Measurements from ENCODE around the gene GLIS1.

GLIS1 gene

DNA sequence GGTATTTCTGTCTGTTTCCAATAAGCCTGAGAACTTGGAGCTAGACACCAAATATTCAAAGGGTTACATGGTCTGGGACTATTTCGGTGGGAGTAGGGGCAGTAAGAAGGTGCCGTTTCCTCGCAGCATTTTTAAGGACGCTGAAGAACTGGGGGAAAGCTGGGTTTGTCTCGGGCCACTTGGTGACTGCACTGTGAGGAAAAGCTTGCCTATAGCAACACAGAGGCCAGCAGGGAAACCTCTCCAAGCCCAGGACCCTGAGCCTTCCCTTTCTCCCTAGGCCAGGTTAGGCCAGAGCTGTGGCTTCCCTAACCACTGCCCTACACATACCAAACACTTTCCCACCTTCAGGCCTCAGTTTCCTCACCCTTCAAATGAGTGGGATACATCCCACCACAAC, 3.3 kb downstream of the GLIS1 start:
- no peak for DNase-seq

DNA sequence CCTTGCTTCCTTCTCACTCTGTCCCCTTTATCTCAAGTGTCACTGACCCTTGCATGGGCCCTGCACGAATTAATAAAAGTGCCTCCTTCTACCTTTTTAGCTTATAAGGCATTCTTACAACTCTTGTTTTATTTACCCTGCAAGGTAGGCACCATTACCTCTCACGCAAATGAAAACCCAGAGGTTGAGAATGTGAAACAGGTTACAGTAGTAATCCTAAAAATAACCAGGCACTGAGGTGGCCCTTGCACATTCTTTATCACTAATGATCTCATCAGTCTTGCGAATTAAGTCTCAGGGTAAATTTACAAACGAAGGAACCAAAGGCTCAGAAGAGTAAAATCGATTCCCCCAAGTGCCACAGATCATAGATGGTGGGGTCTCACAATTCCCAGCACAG, 3.7 kb downstream of the GLIS1 start:
- no peak for DNase-seq

DNA sequence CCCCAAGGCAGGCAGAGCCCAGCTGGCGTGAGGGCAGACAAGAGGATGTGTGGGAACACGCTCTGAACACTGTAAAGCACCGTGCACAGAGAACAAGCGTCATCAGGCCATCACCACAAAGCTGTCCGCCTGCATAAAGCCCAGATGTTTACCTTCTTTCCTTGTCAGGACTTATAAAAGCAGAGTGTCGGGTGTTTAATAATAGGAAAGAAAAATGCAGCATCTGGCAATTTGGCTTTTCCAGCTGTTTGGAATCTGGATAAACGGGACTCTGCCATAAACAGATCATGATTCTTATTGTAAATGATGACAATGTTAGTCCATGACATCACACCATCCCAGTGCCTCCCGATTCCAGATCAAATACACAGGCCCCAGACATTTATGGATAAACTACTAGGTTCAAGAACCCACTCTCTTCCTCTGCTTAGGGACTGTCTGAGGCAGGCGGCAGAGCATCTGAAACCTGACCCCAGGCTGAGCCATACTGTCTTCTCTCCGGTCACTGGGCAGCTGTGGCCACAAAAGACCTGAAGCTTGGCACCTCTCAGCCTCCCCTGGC, 4.2 kb downstream of the GLIS1 start:
- DNase-seq, result no peak

DNA sequence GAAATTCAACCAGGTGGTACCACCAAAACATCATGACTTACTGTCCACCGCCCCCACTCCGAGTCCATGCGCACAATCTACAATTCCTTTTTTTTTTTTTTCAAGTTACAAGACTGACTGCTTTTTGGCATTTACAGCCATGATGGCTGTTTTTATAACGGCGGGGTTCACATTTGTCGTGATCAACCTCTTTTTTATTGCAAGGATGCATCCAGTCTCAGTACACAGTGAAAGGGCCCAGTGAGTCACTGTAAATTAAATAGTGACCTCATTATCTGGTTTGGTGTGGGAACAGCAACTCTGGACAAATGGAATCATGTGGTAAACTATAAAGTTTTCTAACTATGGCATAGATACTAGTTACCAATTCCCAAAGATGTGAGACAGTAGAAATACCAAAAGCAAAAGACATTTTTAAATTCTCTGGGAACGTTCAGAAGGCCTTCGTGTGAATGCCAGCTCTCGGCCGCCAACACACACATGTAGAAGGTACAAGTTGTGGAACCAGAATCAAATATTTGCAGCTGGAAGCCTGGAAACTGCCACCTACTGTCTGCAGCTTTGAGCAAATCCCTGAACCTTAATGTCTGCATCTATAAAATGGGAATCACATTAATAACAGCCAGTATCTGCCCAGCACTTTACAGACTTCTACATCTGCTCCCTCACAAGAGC, 4.9 kb downstream of the GLIS1 start:
- DNase-seq, result no peak

DNA sequence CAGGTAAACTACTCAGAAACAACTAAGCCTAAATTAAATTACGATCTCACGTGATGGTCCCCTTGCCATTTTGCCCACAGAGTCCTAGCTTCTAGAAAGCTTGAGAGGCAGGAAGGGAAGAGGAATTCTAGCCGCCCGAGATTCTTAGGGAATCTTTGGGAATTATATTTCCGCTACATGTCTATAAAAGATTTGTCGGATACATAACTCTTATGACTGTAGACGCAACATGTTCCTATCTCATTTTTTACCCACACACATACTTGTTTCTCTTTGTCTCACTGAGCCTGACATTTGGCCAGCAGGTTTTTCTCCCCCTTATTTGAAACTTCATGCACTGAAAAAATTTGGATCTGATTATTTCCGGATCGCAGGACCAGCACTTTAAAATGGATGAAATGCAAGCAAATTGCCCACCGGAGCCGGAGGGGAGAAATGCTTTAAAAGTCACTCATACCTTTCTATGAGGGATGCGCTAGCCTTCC, 5.5 kb downstream of the GLIS1 start:
- no peak for DNase-seq

DNA sequence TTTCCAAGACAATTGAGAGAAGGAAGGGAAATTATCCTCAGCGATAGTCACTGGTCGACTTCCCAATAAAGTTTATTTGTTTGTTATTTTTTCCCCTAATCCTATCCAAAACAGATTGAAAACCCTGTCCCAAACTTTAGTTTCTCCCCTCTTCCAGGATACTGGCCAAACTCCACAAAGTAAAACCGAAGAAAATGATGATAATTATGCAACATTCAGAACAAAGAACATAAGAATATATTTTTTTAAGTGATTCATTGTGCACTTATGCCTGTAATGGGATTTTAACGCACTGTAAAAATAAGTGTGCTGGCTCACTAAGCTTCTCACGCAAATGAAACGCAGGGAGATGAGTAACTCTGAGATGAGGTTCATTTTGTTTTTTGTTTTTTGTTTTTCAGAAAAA, 6.0 kb downstream of the GLIS1 start:
- DNase-seq, result no peak

DNA sequence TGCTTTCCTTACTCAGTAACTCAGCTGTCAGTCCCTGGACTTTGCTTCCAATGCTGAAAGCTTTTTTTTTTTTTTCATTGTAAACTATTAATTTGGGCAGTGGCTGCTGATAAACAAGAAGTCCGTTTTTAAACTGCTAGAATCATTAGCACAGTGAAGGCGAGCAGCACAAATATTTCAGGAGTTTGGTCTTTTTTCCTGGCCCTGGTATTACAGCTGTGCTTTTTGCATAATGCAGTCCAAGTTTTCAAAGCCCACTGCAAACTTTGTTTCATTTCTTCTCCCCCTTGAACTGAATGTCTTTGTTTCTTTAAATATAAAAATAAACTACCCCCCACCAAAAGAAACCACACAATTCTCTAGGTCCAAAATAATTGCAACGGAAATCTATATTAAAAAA, 6.6 kb downstream of the GLIS1 start:
- DNase-seq, result no peak

DNA sequence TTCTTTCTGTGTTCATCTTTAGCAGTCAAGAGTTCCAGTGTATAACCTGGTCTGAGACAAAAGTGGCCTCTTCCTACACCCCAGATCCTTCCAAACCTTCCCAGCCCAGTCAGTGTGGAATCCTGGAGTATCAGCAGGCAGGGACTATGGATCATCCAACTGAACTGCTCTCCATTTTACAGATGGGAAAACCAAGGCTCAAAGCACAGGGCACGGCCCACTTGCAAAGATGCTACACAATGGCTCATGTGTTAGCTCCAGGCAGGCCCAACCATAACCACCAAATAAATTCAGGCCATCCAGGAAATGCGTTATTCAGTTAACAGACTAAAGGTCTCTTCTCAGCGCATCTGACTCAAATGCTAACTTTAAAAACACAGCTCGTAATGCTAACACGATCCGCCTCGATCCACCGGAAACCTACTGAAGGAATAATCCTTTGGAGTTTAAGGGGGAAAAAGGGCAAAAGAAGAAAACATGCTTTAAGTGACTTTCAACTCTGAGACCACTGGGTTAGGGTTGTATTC, 7.1 kb downstream of the GLIS1 start:
- DNase-seq, result no peak

DNA sequence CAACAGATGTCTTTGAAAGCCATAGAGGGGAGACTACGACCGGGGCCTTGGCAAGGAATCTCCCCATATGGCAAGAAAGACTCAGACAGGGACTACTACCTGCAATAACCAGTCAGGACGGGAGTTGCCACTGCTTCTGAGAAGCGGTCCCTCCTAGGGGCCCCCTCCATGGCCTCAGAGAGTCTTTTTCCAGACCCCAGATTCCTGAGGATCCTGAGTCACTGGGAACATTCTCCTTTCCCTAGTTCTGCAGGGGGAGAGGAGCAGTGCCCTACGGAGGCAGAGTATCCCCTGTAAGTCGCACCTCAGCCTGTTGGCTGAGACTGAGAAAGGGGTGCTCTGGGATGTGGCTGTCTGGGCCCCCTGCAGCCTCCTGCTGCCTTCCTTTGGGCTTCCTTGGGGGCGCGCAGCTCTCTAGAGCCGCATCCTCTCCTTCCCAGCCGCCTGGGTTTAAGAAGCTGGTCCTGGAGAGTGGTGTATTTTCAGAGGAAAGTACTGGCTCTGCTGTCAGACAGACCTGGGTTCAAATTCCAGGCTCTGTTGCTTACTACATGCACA, 7.8 kb downstream of the GLIS1 start:
- DNase-seq, result no peak

DNA sequence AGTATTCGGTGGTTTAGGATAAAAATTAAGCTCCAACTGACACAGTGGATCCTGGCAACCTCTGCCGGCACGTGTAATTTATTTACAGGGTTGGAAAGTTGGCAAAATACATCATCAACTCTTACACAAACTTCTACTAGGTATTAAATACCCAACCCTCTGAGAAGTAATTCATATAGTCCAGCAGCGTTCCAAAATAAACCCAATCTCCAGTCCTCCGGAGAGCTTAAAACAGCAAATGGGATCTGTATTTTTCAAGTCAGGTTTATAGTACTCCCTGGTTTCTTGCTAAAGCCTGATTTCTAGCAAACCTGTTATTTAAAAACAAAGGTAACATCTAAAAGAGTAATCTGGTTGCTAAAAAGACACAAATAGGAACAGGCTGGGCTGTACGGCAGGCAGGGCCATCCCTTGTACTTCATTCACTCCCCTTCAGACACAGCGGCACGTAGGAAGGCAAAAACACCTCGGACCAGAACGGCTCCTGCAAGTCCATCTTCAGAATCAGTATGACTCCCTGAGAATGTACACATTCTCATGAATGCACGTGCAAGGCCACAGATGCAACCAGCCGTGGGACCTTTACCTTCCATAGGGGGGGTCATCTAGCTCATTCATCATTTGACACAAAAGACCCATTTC, 8.6 kb downstream of the GLIS1 start:
- DNase-seq, result no peak

DNA sequence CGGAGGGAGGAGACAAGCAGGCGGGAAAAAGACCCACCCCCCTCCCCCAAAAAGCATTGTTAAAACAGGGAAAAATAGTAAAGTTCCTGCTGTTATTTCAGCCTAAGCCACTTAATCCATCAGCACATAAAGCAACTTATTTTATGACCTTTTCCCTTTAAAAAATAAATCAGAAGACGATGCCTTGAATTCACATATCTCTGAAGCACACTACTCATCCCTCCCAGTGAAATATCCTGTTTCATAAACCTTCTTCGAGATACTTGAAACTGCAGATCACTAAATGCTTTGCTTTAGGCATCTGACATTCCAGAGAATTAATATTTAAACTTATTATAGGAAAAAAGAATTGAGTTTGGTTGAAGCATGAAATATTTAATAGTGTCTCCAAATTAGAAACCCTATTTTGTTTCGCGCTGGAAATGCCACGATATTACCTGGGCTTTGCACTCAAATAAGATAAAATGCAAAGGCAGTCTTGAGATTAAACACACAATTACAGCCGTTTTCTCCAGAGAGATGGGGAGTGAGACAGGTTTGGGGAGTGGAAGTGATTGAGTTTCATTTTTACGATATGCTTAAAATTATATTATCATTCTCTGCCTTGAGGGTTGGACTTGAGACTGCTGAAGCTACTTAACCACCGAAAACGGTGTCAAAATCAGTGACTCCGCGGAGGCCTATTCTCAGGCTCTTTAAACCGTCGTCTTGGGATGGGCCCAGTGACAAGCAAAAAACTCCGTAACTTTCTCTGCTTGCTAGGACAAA, 9.3 kb downstream of the GLIS1 start:
- DNase-seq, result no peak

DNA sequence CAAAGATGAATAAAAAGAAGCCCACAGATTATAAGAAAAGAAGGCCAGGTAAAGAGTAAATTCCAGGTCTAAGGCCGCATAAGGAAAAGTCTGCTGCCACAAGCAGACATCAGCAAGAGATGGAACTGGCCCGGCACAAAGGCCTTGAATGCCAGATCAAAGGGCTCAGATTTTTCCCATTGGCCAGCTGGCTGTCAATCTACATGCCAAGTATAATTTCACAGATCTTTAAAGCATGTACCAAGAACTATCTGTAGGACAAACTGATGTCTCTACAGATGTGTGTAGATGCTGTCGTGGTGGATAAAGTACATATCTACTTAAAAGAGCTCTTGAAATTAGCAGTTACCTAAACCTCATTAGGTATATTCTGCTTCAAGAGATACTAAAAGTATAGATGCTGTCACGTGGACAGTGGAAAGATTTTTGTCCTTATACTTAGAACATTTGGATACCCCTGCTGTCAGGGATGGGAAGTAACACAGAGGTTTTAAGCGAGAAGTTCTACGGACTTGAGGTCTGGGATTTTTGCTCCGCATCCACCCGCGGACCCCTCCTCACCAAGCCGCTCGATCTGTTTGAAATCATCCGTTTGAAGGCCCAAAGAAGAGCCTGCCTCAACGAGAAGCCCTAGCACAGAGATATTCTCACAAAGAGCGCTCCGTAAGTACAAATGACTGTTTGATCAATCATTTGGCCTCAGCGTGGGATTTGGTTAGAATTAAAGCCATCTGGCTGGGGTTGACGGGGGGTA, 10.1 kb downstream of the GLIS1 start:
- DNase-seq, result no peak

DNA sequence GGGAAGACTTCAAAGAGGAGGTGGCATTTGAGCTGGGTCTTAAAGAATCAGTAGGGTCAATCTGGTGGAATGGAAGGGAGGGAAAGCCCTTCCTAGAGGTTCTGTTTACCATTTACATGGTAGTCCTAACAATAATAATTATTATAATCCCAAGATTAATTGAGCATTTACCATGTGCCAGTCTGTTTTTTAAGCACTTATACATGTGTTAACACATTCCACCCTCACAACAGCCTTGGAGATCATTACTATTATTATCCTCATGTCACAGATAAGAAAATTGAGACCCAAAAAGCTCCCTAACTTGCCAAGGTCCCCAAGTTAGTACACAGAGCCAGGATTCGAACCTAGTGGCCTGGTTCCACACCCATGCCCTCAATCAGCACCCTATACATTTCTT, 10.8 kb downstream of the GLIS1 start:
- no peak for DNase-seq

DNA sequence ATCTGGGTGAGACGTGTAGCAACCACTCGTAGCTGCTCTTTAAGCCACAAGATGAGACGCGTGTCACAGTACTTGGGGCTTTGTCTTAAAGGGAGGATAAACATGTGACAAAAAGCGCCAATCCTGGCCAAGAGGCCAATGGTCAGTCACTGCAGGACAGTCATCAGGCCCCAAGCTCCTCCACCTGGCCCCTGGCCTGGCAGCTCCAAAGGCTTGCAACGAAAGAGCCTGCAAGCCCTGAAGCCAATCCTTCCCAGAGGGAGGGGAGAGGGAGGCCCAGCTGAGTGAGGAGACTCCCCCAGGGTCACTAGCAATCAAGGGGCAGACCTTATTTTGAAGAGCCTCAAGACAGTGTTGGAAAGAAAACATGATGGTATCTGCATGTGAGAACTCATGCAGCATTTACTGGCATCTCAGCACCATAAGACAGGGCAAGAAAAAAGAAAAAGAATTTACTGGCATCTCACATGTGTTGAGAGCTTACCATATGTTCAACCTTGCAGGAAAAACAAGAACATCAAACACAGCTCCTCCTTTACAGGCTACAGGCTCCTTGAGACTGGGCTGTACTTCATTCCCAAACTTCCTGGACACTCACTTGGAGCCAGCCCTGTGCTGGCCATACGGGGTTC, 11.4 kb downstream of the GLIS1 start:
- DNase-seq, result no peak

DNA sequence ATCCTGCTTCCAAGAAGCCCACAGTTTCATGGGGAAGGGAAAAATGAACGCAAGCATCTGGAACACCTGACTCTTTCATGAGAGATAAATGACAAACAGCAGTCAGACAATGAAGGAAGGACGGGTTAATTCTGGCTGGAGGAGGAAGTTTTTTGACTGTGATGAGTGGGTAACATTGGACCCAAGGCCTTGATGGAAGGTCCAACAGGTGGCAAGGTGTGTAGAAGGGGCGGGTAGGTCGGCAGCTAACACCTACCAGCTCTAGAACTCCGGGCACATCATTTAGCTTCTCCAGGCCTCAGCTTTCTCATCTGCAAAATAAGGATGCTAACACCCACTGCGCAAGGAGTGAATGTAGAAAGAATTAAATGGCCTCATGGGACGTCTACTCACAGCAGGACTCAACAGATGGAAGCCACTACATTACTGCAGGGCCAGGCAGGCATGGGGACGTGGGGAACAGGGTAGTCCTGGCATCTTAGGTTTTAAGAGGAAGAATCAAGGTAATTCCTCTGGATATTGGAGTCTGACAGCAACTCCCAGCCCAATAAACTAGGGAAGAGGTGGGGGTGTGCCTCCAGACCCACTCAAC, 12.9 kb downstream of the GLIS1 start:
- DNase-seq, result no peak

DNA sequence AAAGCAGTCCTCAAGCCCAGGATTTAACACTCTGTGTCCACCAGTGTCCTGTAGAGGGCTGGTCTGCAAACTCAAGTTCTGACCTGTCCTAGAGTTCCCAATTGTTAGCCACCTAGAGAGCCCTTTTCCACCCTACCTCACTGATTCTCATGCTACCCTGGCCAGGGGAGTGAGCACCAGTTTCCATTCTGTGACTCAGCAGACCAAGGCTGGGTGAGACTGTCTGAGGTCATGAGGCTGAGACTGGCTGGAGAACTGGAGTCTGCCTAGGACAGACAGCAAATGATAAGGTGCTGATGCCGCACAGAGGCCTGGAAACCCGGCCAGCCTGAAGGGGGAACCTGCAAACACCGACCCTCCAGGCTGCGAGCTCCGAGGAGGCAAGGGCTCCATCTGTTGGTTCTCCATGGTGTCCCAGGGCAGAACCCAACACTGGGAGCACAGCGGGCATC, 13.7 kb downstream of the GLIS1 start:
- peak; percentile 6 for DNase-seq

DNA sequence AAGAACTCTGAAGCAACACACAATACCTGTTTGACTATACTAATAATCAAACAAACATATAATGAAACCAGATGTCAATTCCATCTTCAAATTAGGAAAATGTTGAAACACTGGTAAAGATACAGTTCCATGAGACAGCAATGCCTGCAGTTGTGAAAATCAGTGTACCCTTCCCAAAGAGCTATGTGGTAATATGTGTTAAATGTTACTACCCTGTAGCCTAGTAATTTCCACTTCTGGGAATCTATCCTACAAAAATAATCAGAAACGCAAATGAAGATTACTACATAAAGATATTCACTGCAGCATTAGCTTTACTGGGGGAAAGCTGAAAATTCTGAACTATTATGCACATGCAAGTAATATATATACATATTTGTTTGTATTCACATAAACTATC, 16.9 kb downstream of the GLIS1 start:
- DNase-seq, result no peak

DNA sequence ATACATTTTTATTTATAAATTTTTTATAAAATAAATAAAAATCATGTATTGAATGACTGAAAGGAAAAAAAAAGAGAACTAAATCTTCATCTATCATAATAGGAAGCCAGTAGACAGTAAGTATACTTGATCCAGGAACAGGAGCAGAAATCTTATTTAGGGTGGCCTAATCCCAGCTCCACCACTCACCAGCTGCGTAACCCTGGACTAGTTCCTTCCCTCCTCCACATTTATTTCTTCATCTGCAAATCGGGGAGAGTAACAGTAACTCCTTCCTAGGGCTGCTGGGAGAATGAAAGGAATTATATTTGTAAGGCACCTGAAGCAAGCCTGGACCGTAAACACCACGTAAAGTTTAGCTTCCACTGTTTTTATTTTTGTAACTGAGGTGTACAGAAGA, 17.9 kb downstream of the GLIS1 start:
- DNase-seq, result no peak

DNA sequence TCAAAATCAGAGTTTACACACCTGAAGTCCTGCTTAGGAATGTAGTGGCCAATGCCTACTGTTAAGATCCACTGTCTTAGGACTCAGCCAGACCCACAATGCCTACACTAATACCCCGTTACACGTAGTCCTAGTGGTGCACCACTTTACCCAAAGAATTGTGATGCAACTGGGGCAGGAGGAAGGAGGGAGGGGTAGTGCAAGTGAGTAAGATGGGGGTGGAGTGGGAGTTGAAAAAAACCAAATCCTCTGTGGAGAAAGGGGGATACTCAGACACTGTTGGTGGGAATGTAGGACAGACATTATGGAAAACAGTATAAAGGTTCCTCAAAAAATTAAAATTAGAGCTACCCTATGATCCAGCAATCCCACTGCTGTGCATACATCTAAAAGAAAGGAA, 19.5 kb downstream of the GLIS1 start:
- no peak for DNase-seq

DNA sequence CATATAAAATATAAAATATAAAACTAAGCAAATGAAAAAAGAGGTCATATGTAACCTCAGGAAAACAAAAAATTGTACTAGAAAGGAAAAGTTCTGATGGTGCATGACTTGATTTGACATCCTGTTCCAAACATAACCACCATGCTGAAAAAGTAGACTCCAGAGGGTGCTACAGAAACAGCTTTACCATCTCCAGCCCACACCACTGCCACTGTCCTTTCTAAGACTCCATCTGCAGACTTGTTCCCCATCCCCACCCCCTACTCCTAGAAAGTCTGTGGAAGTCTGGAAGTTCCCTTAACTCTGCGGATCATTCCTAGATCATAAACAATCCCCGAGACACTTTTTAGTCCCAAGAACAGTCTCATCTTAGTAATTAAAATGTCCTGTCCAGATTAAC, 20.5 kb downstream of the GLIS1 start:
- DNase-seq, result no peak

DNA sequence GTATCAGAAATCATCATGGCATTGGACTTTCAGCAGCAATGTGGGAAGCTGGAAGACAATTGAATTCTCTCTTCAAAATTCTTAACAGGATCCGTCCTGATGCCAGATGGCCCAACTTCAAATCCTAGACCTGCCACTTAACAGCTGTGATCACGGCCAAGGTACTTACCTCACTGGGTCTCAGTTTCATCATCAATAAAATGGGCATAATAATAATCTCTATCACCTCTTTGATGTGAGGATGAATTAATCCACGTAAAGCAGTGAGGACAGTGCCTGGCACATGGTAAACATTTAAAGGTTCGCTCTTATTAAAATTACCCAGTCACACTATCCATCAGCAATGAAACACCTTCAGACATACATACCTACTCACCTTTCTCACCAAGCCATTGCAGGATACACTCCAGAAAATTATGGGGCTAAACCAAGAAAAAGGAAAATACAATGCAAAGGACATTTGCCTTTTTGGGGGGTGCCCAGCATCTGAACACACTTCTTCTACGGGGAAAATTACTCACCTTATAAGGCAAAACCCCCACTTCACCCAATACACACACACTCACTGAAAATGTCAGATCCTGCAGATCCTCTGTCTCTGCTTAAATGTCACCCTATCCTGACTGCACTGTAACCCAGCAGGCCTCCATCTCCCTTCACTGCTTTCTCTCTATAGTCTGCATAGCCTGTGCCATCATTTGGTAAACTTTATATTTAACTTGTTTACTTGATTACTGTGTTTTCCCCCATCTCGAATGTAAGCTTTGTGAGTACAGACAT, 21.7 kb downstream of the GLIS1 start:
- DNase-seq, result no peak
